Suppressor macrophage (primary cell): ENCODE results near the gene CR1L.
"Not testable (repeated sequence)": the region's sequence is repeated elsewhere in the genome, so short reads cannot be mapped to it uniquely, and the experiment has no call there.

ENCODE experiments used
- DNase-seq, 4 experiments: peaks; one replicate each; pipeline ENCODE4 v3.0.0-alpha.2; 2020 to 2022

Gene CR1L

GRCh38 chr1:207646944-207647579 is 2.1 kb downstream of the CR1L start:
- DNase-seq, result no peak

GRCh38 chr1:207647671-207648333 is 2.9 kb downstream of the CR1L start:
- DNase-seq, result no peak

- no peak for DNase-seq
Measured at GRCh38 chr1:207648334-207649209, 3.6 kb downstream of the CR1L start.

GRCh38 chr1:207649210-207649753 is 4.3 kb downstream of the CR1L start:
- DNase-seq, result no peak

- DNase-seq, result no peak
Measured at GRCh38 chr1:207649865-207650580, 5.1 kb downstream of the CR1L start.

- DNase-seq, result no peak
Measured at GRCh38 chr1:207651583-207651982, 6.7 kb downstream of the CR1L start.

- no peak for DNase-seq
Measured at GRCh38 chr1:207654320-207654719, 9.4 kb downstream of the CR1L start.

- DNase-seq, result no peak
Measured at GRCh38 chr1:207658408-207658807, 13.5 kb downstream of the CR1L start.

GRCh38 chr1:207658904-207659485 is 14.1 kb downstream of the CR1L start:
- DNase-seq, result no peak

GRCh38 chr1:207659545-207660153 is 14.7 kb downstream of the CR1L start:
- DNase-seq, result no peak

GRCh38 chr1:207661420-207661819 is 16.5 kb downstream of the CR1L start:
- DNase-seq, result not testable (repeated sequence)

- DNase-seq, result no peak
Measured at GRCh38 chr1:207666342-207666741, 21.4 kb downstream of the CR1L start.

GRCh38 chr1:207669528-207670009 is 24.6 kb downstream of the CR1L start:
- DNase-seq, result no peak

- DNase-seq, result no peak
Measured at GRCh38 chr1:207670192-207670591, 25.3 kb downstream of the CR1L start.

GRCh38 chr1:207670997-207671396 is 26.1 kb downstream of the CR1L start:
- peak in 3 of 4 experiments; percentile 6 to 18 (median 17) for DNase-seq

GRCh38 chr1:207672522-207673130 is 27.7 kb downstream of the CR1L start:
- peak; percentile 11 to 35 (median 24) for DNase-seq

- DNase-seq, result no peak
Measured at GRCh38 chr1:207673399-207673798, 28.5 kb downstream of the CR1L start.

- no peak for DNase-seq
Measured at GRCh38 chr1:207676153-207676552, 31.2 kb downstream of the CR1L start.

- not testable (repeated sequence) for DNase-seq
Measured at GRCh38 chr1:207680590-207681388, 35.9 kb downstream of the CR1L start.

- DNase-seq, result not testable (repeated sequence)
Measured at GRCh38 chr1:207682872-207683434, 38.0 kb downstream of the CR1L start.
